Neural cell (in vitro differentiated cells): Measurements from ENCODE around the gene SGIP1. TPM values are rescaled to one million over a fixed set of nuclear protein-coding genes. Genes with fewer than 3 reads are reported as not detected.

Experiments
- H2AFZ ChIP-seq: fragments of 200-600, 300-800 bp; sonication (generic), shearing (Covaris generic); 2 replicates; pipeline ENCODE4 v1.6.0; 2014; ENCODE audit warnings: low read depth, mild to moderate bottlenecking, antibody characterized with exemption, low read length, moderate library complexity
- H3F3A ChIP-seq: fragments of 200-600 bp; shearing (Covaris generic); 2 replicates; pipeline ENCODE4 v1.6.1; 2016; ENCODE audit warnings: mild to moderate bottlenecking, moderate library complexity, mixed read lengths, antibody characterized with exemption, low read length; ENCODE audit not compliant: insufficient read depth, poor library complexity, severe bottlenecking
- H3K27ac ChIP-seq: fragments of 200-600, 300-800 bp; sonication (generic), shearing (Covaris generic); 2 replicates; pipeline ENCODE4 v1.5.1; 2014; ENCODE audit warnings: mild to moderate bottlenecking, low read length, moderate library complexity
- H3K27me3 ChIP-seq: fragments of 300-800, 200-600 bp; sonication (generic), shearing (Covaris generic); 2 replicates; pipeline ENCODE4 v1.6.0; 2014; ENCODE audit warnings: mild to moderate bottlenecking, low read depth, low read length, moderate library complexity; ENCODE audit not compliant: insufficient read depth
- H3K36me3 ChIP-seq: fragments of 300-800, 200-600 bp; sonication (generic), shearing (Covaris generic); 2 replicates; pipeline ENCODE4 v1.5.1; 2014; ENCODE audit warnings: mild to moderate bottlenecking, antibody characterized with exemption, low read length, moderate library complexity; ENCODE audit not compliant: insufficient read depth
- H3K4me2 ChIP-seq: fragments of 300-800, 200-600 bp; sonication (generic), shearing (Covaris generic); 2 replicates; pipeline ENCODE4 v1.6.0; 2014; ENCODE audit warnings: mild to moderate bottlenecking, low read length
- H3K4me3 ChIP-seq: fragments of 300-800, 200-600 bp; sonication (generic), shearing (Covaris generic); 2 replicates; pipeline ENCODE4 v1.5.1; 2014; ENCODE audit warnings: mild to moderate bottlenecking, low read length, moderate library complexity
- H3K79me2 ChIP-seq: fragments of 200-600 bp; shearing (Covaris generic); replicated peaks from 2 replicates; pipeline ENCODE4 v1.6.0; 2014; ENCODE audit warnings: mild to moderate bottlenecking, low read length, moderate library complexity; ENCODE audit not compliant: insufficient read depth
- H3K9ac ChIP-seq: fragments of 300-800, 200-600 bp; sonication (generic), shearing (Covaris generic); 2 replicates; pipeline ENCODE4 v1.6.1; 2016; ENCODE audit warnings: mild to moderate bottlenecking, low read length, mixed read lengths
- H3K9me2 ChIP-seq: fragments of 200-600 bp; shearing (Covaris generic); 2 replicates; pipeline ENCODE4 v1.6.1; 2016; ENCODE audit warnings: mild to moderate bottlenecking, low read length, mixed read lengths; ENCODE audit not compliant: insufficient read depth
- H3K9me3 ChIP-seq: fragments of 200-600, 300-800 bp; sonication (generic), shearing (Covaris generic); 2 replicates; pipeline ENCODE4 v1.6.1; 2016; ENCODE audit warnings: mild to moderate bottlenecking, mixed run types, low read length, moderate library complexity, mixed read lengths
- H4K20me1 ChIP-seq: fragments of 200-600 bp; shearing (Covaris generic); 2 replicates; pipeline ENCODE4 v1.6.1; 2016; ENCODE audit warnings: mild to moderate bottlenecking, mixed run types; ENCODE audit not compliant: insufficient read depth
- EP300 ChIP-seq: fragments of 450-650 bp; conservative IDR thresholded peaks from 2 replicates; pipeline ENCODE4 v1.6.1; 2014; ENCODE audit warnings: antibody characterized with exemption, mild to moderate bottlenecking, moderate library complexity; ENCODE audit not compliant: poor library complexity, severe bottlenecking
- EZH2 ChIP-seq: fragments of 200-600, 300-800 bp; shearing (Covaris generic), sonication (generic); IDR thresholded peaks from 2 replicates; pipeline ENCODE4 v1.6.1; 2014; ENCODE audit warnings: antibody characterized with exemption, low read length, borderline replicate concordance, mild to moderate bottlenecking; ENCODE audit not compliant: insufficient read depth, poor library complexity, severe bottlenecking
- MXI1 ChIP-seq: fragments of 450-650 bp; conservative IDR thresholded peaks from 2 replicates; pipeline ENCODE4 v1.6.1; 2014; ENCODE audit warnings: antibody characterized with exemption, mild to moderate bottlenecking; ENCODE audit not compliant: poor library complexity, severe bottlenecking
- POLR2AphosphoS5 ChIP-seq: IDR thresholded peaks from 2 replicates; pipeline ENCODE4 v1.6.1; 2012
- RAD21 ChIP-seq: fragments of 450-650 bp; conservative IDR thresholded peaks from 2 replicates; pipeline ENCODE4 v1.6.1; 2014; ENCODE audit warnings: antibody characterized with exemption, mild to moderate bottlenecking, moderate library complexity
- SMC3 ChIP-seq: fragments of 450-650 bp; conservative IDR thresholded peaks from 2 replicates; pipeline ENCODE4 v1.6.1; 2014; ENCODE audit warnings: antibody characterized with exemption, mild to moderate bottlenecking, moderate library complexity; ENCODE audit not compliant: poor library complexity
- TAF1 ChIP-seq: IDR thresholded peaks from 2 replicates; pipeline ENCODE4 v1.6.1; 2012; ENCODE audit warnings: low read depth
- polyA plus RNA-seq: library from polyadenylated mRNA; depleted of rRNA; stranded (reverse); fragments of >200 nt; gene quantifications from 2 replicates; pipeline ENCODE4 v1.2.3, GENCODE V29; 2014
- TF ChIP-seq, protein P1 (sequence below): fragments of 450-650 bp; IDR thresholded peaks from 2 replicates; pipeline ENCODE4 v1.5.1; 2014; ENCODE audit warnings: antibody characterized with exemption, mild to moderate bottlenecking, moderate library complexity; ENCODE audit not compliant: poor library complexity, severe bottlenecking
- TF ChIP-seq, protein P2 (sequence below): IDR thresholded peaks from 2 replicates; pipeline ENCODE4 v1.6.1; 2012; ENCODE audit warnings: borderline replicate concordance

The SGIP1 gene
- polyA plus RNA-seq, 1 donor from 2014 or later: 50.5 TPM

GRCh38 chr1:66764994-66765578 is 231.1 kb downstream of the SGIP1 start:
- Histone ChIP-seq H3K79me2 (no peaks in the 10 kb centered on the region), H4K20me1 (no peaks in the 10 kb centered on the region), H3K36me3 (no peaks in the 10 kb centered on the region), H3K4me2 (no peak overlapping the region), H3K9me3 (peaks cover 4% of the 10 kb centered on the region), H3K4me3 (no peak overlapping the region), H3K27me3 (no peaks in the 10 kb centered on the region), H3K9ac (no peak overlapping the region), H3K9me2 (no peaks in the 10 kb centered on the region), H3F3A (no peaks in the 10 kb centered on the region), H3K27ac (no peak overlapping the region), H2AFZ (no peak overlapping the region)
- TF ChIP-seq POLR2AphosphoS5: no peak
- peak; percentile 78 for TF ChIP-seq SMC3
- TF ChIP-seq, protein P1, sequence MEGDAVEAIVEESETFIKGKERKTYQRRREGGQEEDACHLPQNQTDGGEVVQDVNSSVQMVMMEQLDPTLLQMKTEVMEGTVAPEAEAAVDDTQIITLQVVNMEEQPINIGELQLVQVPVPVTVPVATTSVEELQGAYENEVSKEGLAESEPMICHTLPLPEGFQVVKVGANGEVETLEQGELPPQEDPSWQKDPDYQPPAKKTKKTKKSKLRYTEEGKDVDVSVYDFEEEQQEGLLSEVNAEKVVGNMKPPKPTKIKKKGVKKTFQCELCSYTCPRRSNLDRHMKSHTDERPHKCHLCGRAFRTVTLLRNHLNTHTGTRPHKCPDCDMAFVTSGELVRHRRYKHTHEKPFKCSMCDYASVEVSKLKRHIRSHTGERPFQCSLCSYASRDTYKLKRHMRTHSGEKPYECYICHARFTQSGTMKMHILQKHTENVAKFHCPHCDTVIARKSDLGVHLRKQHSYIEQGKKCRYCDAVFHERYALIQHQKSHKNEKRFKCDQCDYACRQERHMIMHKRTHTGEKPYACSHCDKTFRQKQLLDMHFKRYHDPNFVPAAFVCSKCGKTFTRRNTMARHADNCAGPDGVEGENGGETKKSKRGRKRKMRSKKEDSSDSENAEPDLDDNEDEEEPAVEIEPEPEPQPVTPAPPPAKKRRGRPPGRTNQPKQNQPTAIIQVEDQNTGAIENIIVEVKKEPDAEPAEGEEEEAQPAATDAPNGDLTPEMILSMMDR: peak; percentile 80
- TF ChIP-seq RAD21: peak; percentile 78

GRCh38 chr1:66767626-66768025 is 233.7 kb downstream of the SGIP1 start:
- Histone ChIP-seq H3K27ac (no peak overlapping the region), H3K4me3 (no peak overlapping the region), H3K4me2 (no peak overlapping the region), H3K9me2 (no peaks in the 10 kb centered on the region), H3K36me3 (no peaks in the 10 kb centered on the region), H3K27me3 (no peaks in the 10 kb centered on the region), H3K9ac (no peak overlapping the region), H3K79me2 (no peaks in the 10 kb centered on the region), H3K9me3 (peaks cover 4% of the 10 kb centered on the region), H4K20me1 (no peaks in the 10 kb centered on the region), H3F3A (no peaks in the 10 kb centered on the region), H2AFZ (no peak overlapping the region)
- TF ChIP-seq, protein P1: no peak
- TF ChIP-seq EP300 (no peak), EZH2 (no peak), MXI1 (no peak), RAD21 (no peak), TAF1 (no peak), SMC3 (no peak), POLR2AphosphoS5 (no peak)
- TF ChIP-seq, protein P2, sequence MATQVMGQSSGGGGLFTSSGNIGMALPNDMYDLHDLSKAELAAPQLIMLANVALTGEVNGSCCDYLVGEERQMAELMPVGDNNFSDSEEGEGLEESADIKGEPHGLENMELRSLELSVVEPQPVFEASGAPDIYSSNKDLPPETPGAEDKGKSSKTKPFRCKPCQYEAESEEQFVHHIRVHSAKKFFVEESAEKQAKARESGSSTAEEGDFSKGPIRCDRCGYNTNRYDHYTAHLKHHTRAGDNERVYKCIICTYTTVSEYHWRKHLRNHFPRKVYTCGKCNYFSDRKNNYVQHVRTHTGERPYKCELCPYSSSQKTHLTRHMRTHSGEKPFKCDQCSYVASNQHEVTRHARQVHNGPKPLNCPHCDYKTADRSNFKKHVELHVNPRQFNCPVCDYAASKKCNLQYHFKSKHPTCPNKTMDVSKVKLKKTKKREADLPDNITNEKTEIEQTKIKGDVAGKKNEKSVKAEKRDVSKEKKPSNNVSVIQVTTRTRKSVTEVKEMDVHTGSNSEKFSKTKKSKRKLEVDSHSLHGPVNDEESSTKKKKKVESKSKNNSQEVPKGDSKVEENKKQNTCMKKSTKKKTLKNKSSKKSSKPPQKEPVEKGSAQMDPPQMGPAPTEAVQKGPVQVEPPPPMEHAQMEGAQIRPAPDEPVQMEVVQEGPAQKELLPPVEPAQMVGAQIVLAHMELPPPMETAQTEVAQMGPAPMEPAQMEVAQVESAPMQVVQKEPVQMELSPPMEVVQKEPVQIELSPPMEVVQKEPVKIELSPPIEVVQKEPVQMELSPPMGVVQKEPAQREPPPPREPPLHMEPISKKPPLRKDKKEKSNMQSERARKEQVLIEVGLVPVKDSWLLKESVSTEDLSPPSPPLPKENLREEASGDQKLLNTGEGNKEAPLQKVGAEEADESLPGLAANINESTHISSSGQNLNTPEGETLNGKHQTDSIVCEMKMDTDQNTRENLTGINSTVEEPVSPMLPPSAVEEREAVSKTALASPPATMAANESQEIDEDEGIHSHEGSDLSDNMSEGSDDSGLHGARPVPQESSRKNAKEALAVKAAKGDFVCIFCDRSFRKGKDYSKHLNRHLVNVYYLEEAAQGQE: no peak
